HG03521 (cell line): ENCODE data around the gene DIAPH2.
A peak's percentile ranks its signal among the peaks of the same experiment; 100 is the strongest.

Experiments used
- ATAC-seq: cut with Tn5 transposase; IDR thresholded peaks from one replicate; pipeline ENCODE4 v1.9.1; 2021; ENCODE audit warnings: mild to moderate bottlenecking, moderate library complexity; ENCODE audit not compliant: unreplicated experiment

Gene DIAPH2

DNA sequence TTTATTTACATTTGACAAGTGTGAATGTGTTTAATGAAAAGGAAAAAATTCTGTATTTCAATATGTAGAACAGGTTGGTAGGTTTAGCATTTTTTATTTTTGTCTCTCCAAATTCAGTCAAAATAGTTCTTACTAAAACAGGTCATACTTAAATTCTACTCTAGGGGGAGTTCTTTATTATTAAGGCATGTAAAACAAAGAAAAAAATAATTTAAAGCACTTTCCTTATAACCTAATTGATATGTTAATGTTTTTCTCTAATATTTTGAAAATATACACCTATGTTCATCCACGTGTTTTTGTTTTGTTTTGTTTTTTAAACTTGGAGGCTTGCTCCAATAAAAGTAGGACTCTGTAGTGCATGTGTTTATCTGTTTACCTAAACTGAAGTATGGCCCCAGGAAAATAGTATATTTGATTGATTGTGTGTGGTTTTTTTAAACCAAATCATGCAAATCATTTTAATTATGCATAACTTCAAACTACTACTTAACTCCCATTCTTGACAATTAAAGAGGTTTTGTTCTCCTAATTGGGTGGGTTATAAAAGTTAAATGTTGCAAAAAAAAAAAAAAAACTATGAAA, 761.7 kb downstream of the DIAPH2 start:
- no peak for ATAC-seq

DNA sequence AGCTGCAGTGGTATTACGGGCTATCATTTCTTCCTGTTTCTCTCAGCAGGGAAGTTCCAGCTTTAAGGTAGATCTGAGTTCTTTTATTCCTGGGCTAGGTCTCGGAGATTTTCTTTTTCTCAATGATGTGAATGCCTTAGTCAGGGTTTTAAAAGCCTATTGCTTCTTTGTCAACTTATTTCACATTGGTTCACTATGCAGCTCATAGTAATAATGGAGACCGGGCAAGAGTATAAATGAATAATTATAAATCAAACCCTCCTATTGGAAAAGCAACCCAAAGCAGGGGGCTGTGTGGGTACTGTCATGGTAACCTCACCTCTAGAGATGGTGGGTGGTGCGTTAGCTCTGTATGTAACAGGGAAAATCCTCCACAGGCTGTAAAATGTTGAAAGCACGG, 762.7 kb downstream of the DIAPH2 start:
- ATAC-seq = no peak

DNA sequence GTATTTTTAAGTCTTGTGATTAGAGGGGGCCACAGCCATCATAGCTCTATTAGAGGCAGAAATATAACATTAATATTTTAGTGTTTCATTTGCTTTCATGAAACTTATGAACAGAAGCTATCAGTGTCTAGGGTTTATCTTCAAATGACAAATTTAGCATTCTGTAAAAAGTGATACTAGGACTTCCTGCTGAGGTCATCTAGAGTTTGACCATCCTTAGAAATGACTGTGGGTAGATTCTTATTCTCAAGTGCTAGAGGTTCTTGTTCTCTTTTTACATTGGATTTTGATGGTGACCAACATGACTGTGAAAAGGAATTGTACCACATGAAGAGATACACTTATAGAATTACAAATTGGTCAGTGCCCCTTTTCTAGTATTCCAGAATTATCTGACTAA, 767.6 kb downstream of the DIAPH2 start:
- ATAC-seq = no peak

DNA sequence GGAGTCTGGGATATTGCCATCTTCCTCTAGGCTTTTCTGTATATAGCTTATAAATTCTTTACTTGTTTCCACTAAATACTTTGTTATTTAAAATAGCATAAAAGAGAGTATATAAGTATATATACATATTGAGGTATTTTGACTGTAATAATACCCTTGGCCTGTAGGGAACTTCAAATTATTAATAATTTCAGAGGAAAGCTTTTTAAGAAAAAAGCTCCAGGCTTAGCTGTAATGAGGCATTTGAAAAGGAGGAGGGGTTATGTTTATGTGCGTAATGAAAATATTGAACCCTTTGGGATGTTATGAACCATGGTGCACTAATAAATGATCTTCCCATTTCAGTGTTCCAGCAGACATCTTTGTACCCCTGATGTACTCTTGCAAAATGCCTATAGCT, 777.1 kb downstream of the DIAPH2 start:
- ATAC-seq = no peak

DNA sequence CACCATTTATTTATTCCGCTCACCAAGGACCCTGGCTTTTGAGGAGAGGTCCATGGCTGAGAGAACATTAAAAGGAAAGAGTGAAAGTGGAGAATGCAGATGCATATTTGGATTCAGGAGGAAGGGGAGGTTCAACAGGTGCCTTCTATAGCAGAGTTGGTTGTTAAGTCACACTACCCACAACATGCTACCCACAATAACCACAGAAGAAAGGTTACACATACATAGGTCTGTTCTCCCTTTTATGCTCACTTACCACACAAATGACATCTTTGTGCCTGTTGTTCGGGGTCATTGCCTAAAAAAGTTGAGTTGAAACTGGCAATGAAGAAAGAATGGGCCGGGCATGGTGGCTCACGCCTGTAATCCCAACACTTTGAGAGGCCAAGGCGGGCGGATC, 786.4 kb downstream of the DIAPH2 start:
- ATAC-seq = no peak

DNA sequence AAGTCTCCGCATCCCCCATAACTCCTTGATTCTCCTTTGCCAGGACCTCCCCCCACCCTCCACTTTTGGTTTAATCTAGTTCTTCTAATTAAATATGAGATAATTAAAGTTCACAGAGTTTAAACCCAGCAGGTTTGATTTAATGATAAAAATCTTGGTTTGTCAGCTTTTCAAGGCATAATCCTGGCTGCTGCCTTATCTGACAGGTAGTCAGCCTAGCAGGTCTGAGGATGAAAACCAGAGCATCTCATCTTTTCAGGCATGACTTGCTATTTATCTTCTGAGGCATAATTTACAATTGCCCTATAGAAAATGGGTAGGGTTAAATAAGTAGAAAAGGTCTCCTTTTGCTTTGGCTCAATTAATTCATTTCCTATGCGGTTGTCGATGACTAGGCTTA, 790.3 kb downstream of the DIAPH2 start:
- no peak for ATAC-seq

DNA sequence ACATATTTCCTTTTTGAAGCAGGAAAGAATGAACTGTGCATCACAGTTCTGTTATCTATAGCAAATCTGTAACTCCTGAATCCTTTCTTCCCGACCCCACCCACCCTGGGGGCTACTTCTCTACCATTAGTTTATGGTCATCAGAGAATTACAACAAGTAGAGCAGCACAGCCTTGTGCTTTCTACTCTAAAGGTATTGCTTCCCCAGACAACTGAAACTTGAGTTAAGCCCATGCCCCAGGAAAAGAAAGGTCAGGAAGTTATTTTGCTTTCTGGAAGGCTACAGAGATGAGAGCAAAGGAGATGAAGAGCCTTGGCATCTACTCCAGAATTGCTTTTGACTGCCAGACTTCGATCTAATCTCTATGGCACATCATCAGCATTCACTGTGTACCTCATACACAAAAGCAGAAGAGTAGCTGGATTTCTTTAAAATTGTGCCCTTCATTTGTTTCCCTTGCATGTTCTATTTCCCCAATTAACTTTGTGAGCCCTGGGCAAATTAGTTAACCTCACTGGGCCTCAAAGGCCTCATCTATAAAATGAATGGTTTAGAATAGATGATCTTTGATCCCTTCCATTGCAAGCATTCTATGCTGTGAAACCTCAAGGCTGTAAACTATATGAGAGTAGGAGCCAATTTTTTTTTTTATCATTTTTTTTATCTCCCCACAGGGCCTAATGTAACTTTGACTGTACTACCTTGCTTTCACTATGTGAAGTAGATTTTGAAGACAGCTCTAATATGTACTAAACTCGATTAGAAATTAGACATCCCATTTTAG, 794.7 kb downstream of the DIAPH2 start:
- ATAC-seq = no peak

DNA sequence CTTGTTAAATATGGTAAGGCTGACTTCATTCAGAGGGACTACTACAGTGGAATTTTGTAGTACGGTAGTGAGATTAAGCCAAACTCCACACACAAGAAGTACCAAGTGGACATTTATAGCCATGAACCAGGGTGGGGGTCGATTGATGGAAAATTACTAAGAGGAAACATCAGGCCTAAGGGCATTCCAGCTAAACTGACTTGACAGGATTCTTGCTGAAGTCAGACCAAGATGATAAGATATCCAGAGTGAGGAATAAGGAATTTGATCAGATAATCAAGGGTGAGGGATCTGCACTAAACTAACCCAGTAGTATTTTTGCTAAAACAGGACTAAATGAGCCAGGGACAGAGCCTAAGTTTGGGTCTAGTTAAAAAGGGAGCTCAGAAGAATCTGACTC, 796.6 kb downstream of the DIAPH2 start:
- no peak for ATAC-seq

DNA sequence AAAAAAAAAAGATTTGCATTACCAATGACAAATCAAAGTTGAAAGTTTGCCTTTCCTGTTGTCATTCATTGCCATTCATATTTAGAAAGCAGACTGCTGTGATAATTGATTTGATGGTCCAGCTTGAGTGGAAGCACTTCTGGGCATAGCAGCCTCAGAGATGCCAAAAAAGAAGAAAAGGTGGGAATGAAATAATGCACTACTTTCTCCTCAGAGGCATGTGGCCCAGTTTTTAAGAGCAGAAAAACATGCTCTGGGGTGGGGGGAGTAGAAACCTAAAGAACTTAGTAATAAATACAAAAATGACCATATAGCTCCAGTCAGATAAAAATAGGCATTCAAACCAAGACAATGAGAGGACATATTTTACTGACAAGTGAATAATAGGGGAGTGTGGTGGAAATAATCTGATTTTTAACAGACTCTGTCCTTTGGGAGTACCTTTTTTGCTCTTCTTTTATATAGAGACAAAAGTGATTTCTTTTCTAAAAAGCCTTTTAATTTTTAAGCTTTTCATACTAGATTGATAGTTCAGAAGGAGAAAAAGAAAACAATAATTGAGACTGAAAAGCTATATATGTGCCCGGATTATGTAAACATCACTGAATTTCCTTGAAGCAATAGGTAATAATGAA, 798.1 kb downstream of the DIAPH2 start:
- no peak for ATAC-seq

DNA sequence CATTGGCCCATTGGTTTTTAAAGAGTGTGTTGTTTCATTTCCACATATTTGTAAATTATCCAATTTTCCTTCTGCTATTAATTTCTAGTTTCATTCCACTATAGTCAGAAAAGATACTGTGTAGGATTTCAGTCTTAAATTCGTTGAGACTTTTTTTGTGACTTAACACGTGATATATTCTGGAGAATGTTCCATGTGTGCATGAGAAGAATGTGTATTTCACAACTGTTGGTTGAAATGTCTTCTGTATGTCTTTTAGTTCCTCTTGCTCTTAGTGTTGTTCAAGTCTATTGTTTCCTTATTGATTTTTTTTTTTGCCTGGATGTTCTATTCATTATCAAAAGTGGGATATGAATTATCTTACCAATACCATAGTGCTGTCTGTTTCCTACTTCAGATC, 806.0 kb downstream of the DIAPH2 start:
- ATAC-seq = no peak

DNA sequence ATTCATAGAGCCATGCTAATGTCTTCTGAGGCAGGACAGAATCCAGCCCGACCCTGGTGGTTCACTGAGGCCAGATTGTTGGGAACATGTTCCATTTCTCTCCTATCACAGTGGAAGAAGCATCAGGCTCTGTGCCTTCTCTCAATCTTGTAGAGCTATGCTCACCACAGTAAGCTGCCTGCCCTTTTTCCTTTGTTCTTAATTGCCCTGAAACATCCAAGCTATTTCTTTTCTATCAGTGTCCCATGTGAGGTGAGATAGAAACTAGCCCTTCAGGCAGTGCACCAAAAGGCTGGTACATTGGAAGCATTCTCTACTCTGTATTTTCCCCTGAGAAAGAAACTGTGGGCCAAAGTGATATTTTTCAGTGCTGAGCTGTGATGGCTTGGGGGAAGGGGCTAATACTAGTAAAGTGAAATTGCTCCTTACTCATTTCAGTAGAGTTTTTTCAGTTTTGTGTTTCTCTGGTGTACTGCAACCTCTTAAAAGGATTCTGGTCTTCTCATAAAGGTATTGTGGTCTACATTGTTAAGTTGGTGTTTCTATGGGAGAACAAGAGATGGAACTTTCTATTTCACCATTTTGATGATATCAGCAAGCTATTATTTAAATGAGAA, 810.2 kb downstream of the DIAPH2 start:
- peak; percentile 89 for ATAC-seq

DNA sequence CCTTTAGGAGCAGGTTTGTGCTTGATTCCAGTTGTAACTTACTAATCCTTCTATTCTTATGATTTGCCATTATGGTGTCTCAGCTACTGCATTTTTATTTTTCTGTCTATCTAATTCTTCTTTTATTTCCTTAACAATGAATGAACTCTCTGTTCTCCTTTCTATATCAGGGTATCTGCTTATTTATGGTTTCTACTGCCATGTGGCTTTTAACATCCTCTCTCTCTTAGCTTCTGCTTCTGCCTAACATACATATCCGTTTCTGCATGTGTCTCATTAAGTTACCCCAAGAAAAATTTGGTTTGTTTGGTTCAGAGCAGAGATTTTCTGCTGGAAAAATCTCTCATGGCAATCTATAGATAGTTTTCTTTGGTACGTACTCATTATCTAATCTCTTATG, 813.5 kb downstream of the DIAPH2 start:
- ATAC-seq = no peak

DNA sequence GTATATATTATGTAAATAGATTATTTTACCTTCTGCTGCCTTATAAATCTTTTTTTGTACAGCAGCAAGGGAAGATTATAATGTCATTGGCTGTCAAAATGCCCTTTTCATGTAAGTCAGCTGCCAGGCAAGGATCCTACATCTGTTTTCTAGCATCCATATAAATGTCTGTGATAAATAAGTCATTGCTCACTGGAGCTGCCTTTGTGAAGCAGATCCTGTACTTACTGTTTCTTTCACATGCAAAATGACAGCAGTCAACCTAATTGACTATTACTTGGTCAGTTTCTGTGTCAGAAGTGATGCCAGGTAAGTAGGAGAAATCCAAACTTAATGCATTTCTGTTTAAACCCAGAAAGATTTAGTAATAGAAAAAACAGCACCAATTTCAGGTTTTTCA, 819.8 kb downstream of the DIAPH2 start:
- no peak for ATAC-seq

DNA sequence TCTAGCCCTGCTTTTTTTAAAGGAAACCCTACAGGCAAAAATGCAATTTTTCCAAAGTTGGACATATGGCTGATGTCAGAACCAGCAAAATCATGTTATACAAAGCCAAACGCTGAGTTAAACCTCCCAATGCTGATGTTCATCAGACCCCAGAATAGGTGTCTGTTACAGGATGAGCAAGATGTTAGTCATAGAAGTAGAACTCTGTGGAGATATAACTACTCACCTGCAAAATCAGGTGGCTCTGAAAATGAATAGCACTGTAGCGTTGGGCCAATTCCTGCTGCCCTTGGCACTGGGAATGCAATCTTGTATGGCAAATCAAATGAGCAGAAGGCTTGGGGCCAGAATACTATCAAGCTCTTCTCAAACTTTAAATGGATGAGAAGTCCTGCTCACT, 833.1 kb downstream of the DIAPH2 start:
- no peak for ATAC-seq

DNA sequence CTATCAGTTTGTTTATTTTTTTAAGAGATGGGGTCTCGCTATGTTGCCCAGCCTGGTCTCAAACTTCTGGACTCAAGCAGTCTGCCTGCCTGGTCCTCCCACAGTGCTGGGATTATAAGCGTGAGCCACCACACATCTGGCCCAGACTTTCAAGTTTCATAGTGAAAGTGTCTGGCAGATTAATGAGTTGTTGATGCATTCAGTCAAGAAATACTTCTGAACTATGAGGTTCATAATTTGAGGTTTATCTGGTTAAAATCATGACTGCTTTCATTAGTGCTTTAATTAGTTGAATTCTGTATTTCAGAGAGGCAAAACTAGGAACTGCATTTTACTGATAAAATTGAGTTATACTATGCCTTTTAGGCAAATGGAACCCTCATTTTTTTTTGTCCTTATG, 837.7 kb downstream of the DIAPH2 start:
- no peak for ATAC-seq

DNA sequence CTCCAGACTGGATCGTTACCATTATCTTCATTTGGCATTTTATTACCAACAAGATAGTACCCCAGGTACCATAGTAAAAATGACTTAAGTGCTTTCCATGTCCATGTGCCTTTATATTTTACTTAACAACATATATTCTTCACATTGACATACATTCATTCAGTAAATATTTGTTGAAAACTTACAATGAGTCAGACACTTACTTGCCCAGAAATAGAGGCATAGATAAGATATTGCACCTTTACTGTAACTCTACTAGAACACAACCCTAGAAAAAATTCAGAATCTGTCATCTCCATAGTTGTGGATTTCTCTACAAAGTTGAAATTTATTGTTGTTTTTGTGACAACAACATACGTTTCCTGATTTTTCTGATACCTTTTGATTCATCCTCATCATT, 839.7 kb downstream of the DIAPH2 start:
- no peak for ATAC-seq

DNA sequence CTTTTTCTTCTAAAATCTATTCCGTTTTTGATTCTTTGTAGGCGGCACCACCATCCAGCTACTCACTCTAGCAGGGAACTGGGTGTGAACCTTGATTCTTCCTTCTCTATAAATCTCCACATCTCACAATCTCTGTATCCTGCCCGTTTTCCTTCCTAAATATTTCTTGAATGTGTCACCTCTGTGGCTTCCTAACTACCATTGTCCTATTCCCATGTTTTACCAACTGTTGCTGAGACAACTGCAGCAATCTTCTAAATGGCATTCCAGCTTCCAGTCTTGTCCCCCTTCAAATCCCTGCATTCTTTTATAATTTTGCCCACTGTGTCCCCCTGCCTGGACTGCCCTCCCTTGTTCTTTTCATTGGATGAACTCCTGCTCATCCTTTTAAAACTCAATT, 840.4 kb downstream of the DIAPH2 start:
- ATAC-seq = no peak

DNA sequence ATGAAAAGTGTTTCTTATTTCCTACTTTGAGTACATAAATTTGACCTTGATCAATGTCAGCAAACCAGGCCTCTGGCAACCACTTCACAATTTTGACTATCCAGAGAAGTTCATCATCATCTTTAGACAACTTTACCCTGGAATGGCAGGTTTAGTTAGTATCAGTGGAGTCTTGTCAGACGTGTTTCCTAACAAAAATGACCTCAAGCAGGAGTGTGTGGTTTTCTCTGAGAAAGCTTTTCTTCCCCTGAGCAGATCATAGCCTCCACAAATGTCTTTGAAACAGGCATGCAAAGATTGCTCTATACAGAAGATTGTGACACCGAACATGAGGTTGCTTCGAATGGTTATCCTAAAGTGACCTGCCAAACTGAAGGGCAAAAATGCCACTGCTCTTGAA, 841.3 kb downstream of the DIAPH2 start:
- ATAC-seq = no peak

DNA sequence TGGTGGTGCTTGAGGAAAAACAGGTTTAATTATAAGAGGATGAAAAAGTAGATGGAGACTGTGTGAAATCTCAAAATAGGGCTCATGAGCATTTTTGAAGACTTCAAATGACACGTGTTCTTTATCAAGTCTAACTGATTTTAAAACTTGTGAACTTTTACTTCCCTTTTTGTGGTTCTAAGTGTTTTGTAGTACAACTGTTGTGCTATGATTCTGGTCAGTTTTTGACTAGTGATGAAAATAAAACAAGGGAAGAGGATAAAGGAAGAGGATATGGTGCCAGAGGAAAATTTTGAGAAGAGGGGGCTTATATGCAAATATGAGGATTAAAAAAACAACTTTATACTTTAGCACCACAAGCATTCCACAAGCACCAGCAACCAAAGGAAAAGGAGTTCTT, 843.1 kb downstream of the DIAPH2 start:
- no peak for ATAC-seq

DNA sequence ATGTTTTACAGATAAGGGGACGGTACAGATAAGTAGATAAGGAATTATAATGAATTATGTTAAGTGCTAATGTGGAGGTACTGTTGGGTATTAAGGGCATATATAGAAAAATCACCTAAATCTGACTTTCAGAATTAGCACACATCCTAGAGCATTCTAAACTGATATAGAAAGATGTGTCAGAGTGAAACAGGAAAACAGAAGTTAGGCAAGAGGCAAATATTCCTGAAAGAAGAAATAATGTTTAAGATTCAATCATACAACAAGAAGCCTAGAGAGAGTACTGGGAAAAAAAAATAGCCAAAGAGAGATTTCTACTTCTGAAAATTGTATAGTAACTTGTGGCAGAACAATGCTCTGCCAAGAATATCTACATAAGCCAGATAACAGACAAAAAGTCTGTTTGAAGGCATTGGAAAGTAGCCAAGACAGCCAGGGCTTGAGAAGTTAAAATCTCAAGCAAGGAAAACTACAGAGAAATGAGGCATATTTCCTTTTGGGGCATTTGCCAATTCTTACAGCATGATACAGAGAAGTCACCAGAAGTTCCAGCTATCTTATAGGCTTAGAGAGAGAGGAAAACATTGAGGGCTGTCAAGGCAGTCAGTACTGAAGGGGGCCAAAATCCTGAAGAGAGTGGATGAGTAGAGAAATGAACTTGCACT, 845.0 kb downstream of the DIAPH2 start:
- no peak for ATAC-seq

DNA sequence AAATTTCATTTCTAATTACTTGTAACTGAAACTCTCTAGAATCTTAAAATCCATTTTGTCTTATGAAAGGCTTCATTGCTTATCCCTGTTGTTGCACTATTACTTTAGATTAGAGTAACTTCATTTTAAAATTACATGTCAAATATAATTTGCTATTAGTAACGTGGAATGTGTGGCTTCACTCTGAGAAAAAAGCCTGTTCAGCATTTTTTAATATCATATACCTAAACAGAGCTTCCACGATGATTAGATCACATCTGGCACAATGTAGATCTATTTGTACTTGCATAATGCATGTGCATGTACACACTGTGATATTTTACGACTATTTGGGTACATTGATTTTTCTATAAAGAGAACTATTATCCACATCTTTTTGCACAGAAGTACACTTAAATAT, 847.2 kb downstream of the DIAPH2 start:
- ATAC-seq = no peak
